ENCODE measurements around the gene SH3BGRL. TPM values are rescaled to one million over a fixed set of nuclear protein-coding genes. Genes with fewer than 3 reads are reported as not detected.

SH3BGRL gene
- total RNA-seq, 1 experiment from 2014 or later = 41.8 TPM

DNA sequence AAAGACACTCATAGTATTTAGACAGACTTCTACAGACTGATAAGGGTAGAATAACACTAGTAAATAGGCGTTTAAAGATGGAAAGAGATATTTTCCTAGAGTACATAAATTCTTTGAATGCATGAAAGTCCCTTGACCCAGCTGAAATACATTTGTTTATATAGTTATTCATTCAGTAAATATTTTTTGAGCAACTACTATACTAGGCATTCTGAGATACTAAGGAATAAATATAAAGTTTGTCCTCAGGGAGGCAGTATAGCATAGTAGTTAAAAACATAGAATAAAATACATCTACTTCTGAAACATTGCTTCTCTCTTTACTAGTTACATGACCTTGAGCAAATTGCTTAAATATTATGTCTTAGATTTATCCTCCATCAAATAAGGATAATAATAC is 27.6 kb upstream of the SH3BGRL start:
- Histone ChIP-seq H3K14ac (ENCODE audit: insufficient read depth, low read length) (no peak overlapping the region), H3K79me2 (ENCODE audit: insufficient read depth, low read length) (no peaks in the 10 kb centered on the region), H3K9me3 (ENCODE audit: control insufficient read depth, low read depth, low read length) (no peaks in the 10 kb centered on the region), H3K4me2 (ENCODE audit: insufficient read depth, insufficient read length, low read length) (no peak overlapping the region), H2BK5ac (ENCODE audit: insufficient read length, low read length) (no peak overlapping the region), H2BK120ac (ENCODE audit: low read depth, low read length, poor library complexity, severe bottlenecking) (no peak overlapping the region), H3K27me3 (ENCODE audit: insufficient read depth, low read length) (no peaks in the 10 kb centered on the region), H2BK20ac (ENCODE audit: low read depth, low read length, poor library complexity, severe bottlenecking) (no peak overlapping the region), H3K79me1 (ENCODE audit: insufficient read depth, low read depth, low read length, poor library complexity, severe bottlenecking) (no peaks in the 10 kb centered on the region), H4K5ac (ENCODE audit: insufficient read length, low read depth, low read length) (no peak overlapping the region), H4K8ac (replicated peaks; ENCODE audit: insufficient read length, low read depth, low read length) (no peak overlapping the region), H3K9ac (ENCODE audit: extremely low read depth, insufficient read length, low read length) (no peak overlapping the region), H3K18ac (ENCODE audit: insufficient read length, low read depth, low read length) (no peak overlapping the region), H4K20me1 (ENCODE audit: control insufficient read depth, insufficient read depth, insufficient read length) (no peaks in the 10 kb centered on the region), H3K23ac (ENCODE audit: insufficient read length, low read depth, low read length) (no peak overlapping the region), H2BK12ac (ENCODE audit: insufficient read length, low read depth, low read length) (no peak overlapping the region), H2AK5ac (ENCODE audit: insufficient read length, low read length) (no peak overlapping the region), H3K23me2 (ENCODE audit: insufficient read length, low read depth, low read length, poor library complexity, severe bottlenecking) (no peaks in the 10 kb centered on the region), H3K56ac (ENCODE audit: insufficient read length, low read depth, low read length) (no peak overlapping the region), H3K4ac (ENCODE audit: low read depth, low read length) (no peak overlapping the region), H2BK15ac (ENCODE audit: low read depth, low read length) (no peak overlapping the region), H2AFZ (ENCODE audit: low read length) (no peak overlapping the region), H3K27ac (ENCODE audit: insufficient read length, low read depth, low read length) (no peak overlapping the region), H4K91ac (ENCODE audit: insufficient read length, low read depth, low read length) (no peak overlapping the region), H3T11ph (ENCODE audit: low read length) (no peak overlapping the region), H3K4me1 (ENCODE audit: insufficient read depth, low read length) (no peaks in the 10 kb centered on the region)
- WGBS (ENCODE audit: extremely low coverage, insufficient read length, low lambda C conversion rate) = no CpG with 5 or more reads among the region's 1 CpG
- Mint-ChIP-seq H3K27me3 (ENCODE audit: low read depth) (no peaks in the 10 kb centered on the region; the same call in 1 of the 2 replicates), H3K4me3 (no peak overlapping the region), H3K36me3 (ENCODE audit: insufficient read depth in 1 of 3, low read depth in 3 of 3) (peaks cover 0 to 4% (median 0%) of the 10 kb centered on the region in 3 experiments; a peak in 2 of 7 replicates), H3K4me1 (no peaks in the 10 kb centered on the region), H3K9me3 (peaks cover 49% of the 10 kb centered on the region in 2 experiments), H3K27ac (no peak overlapping the region)
- no peak for DNase-seq
- TF ChIP-seq, protein P1, sequence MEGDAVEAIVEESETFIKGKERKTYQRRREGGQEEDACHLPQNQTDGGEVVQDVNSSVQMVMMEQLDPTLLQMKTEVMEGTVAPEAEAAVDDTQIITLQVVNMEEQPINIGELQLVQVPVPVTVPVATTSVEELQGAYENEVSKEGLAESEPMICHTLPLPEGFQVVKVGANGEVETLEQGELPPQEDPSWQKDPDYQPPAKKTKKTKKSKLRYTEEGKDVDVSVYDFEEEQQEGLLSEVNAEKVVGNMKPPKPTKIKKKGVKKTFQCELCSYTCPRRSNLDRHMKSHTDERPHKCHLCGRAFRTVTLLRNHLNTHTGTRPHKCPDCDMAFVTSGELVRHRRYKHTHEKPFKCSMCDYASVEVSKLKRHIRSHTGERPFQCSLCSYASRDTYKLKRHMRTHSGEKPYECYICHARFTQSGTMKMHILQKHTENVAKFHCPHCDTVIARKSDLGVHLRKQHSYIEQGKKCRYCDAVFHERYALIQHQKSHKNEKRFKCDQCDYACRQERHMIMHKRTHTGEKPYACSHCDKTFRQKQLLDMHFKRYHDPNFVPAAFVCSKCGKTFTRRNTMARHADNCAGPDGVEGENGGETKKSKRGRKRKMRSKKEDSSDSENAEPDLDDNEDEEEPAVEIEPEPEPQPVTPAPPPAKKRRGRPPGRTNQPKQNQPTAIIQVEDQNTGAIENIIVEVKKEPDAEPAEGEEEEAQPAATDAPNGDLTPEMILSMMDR (conservative IDR thresholded peaks at IDR 0.05) = peak; percentile 50; the same call in 2 of the 3 replicates
